Liver (tissue), 9 donors: ENCODE data around the gene KRT36. TPM values are rescaled to one million over a fixed set of nuclear protein-coding genes. Genes with fewer than 3 reads are reported as not detected.

Experiments
- DNase-seq: peaks from one replicate; pipeline ENCODE4 v3.0.0-alpha.2; 2017; ENCODE audit warnings: low spot score
- H3K27ac ChIP-seq, 2 donors: one replicate each; pipeline ENCODE4 v1.7.0; 2013; ENCODE audit warnings: inconsistent platforms in 2 of 2, low read length in 2 of 2, control low read depth in 1 of 2, low read depth in 1 of 2, mild to moderate bottlenecking in 1 of 2
- H3K27me3 ChIP-seq, 4 donors: one replicate each; pipeline versions ENCODE4 v1.6.1 to v1.7.0; 2013; ENCODE audit warnings: low read length in 3 of 4, inconsistent platforms in 1 of 4, mild to moderate bottlenecking in 1 of 4, moderate library complexity in 1 of 4; ENCODE audit not compliant: control insufficient read depth in 4 of 4, insufficient read depth in 4 of 4
- H3K36me3 ChIP-seq, 4 donors: one replicate each; pipeline versions ENCODE4 v1.6.1 to v1.7.0; 2013; ENCODE audit warnings: low read length in 3 of 4, mild to moderate bottlenecking in 3 of 4, low read depth in 1 of 4, moderate library complexity in 1 of 4; ENCODE audit not compliant: control insufficient read depth in 4 of 4, insufficient read depth in 3 of 4
- H3K4me1 ChIP-seq, 4 donors: one replicate each; pipeline versions ENCODE4 v1.6.1 to v1.7.0; 2013; ENCODE audit warnings: low read length in 3 of 4, mild to moderate bottlenecking in 3 of 4, moderate library complexity in 1 of 4; ENCODE audit not compliant: control insufficient read depth in 4 of 4, insufficient read depth in 4 of 4
- H3K4me3 ChIP-seq, 3 donors: one replicate each; pipeline versions ENCODE4 v1.6.1 to v1.7.0; 2013; ENCODE audit warnings: low read length in 3 of 3, control low read depth in 1 of 3, low read depth in 1 of 3, mild to moderate bottlenecking in 1 of 3
- H3K9ac ChIP-seq, 2 donors: one replicate each; pipeline ENCODE4 v1.7.0; 2013; ENCODE audit warnings: low read length in 2 of 2, mild to moderate bottlenecking in 2 of 2, moderate library complexity in 2 of 2, control low read depth in 1 of 2, low read depth in 1 of 2
- H3K9me3 ChIP-seq, 4 donors: one replicate each; pipeline versions ENCODE4 v1.6.1 to v1.7.0; 2013; ENCODE audit warnings: low read length in 3 of 4; ENCODE audit not compliant: control insufficient read depth in 4 of 4
- ATF3 ChIP-seq: IDR thresholded peaks from 2 replicates; pipeline ENCODE4 v1.6.1; 2016; ENCODE audit warnings: antibody characterized with exemption
- CTCF ChIP-seq: fragments of 150-350 bp; IDR thresholded peaks from 2 replicates; pipeline ENCODE4 v1.5.1; 2017; ENCODE audit warnings: improper control_type of control experiment, low read depth, low read length; ENCODE audit not compliant: missing input control
- EGR1 ChIP-seq, 2 donors: IDR thresholded peaks; 2 replicates each; pipeline ENCODE4 v1.6.1; 2016 to 2018; ENCODE audit warnings: antibody characterized with exemption in 2 of 2, low read depth in 2 of 2
- FOXA1 ChIP-seq: IDR thresholded peaks from 2 replicates; pipeline ENCODE4 v1.6.1; 2016; ENCODE audit warnings: antibody characterized with exemption
- FOXA2 ChIP-seq: IDR thresholded peaks from 2 replicates; pipeline ENCODE4 v1.6.1; 2016; ENCODE audit warnings: antibody characterized with exemption
- GABPA ChIP-seq, 2 donors: IDR thresholded peaks in 1 of 2; conservative IDR thresholded peaks in 1 of 2; 2 replicates each; pipeline ENCODE4 v1.6.1; 2016; ENCODE audit warnings: antibody characterized with exemption in 2 of 2, mild to moderate bottlenecking in 1 of 2, moderate library complexity in 1 of 2
- HNF4A ChIP-seq, 2 donors: conservative IDR thresholded peaks; 2 replicates each; pipeline ENCODE4 v1.6.1; 2016; ENCODE audit warnings: antibody characterized with exemption in 2 of 2, mild to moderate bottlenecking in 2 of 2
- HNF4G ChIP-seq: IDR thresholded peaks from 2 replicates; pipeline ENCODE4 v1.6.1; 2016; ENCODE audit warnings: antibody characterized with exemption
- JUND ChIP-seq, 2 donors: IDR thresholded peaks; 2 replicates each; pipeline ENCODE4 v1.6.1; 2016; ENCODE audit warnings: antibody characterized with exemption in 2 of 2
- MAX ChIP-seq: IDR thresholded peaks from 2 replicates; pipeline ENCODE4 v1.6.1; 2016; ENCODE audit warnings: antibody characterized with exemption
- NR2F2 ChIP-seq: IDR thresholded peaks from 2 replicates; pipeline ENCODE4 v1.6.1; 2016; ENCODE audit warnings: antibody characterized with exemption
- RAD21 ChIP-seq, 2 donors: IDR thresholded peaks; 2 replicates each; pipeline ENCODE4 v1.6.1; 2016; ENCODE audit warnings: antibody characterized with exemption in 2 of 2, mild to moderate bottlenecking in 2 of 2
- REST ChIP-seq: IDR thresholded peaks from 2 replicates; pipeline ENCODE4 v1.6.1; 2016; ENCODE audit warnings: antibody characterized with exemption, mild to moderate bottlenecking
- RXRA ChIP-seq, 2 donors: IDR thresholded peaks; 2 replicates each; pipeline ENCODE4 v1.6.1; 2017 to 2018; ENCODE audit warnings: antibody characterized with exemption in 2 of 2, mild to moderate bottlenecking in 1 of 2
- SP1 ChIP-seq: IDR thresholded peaks from 2 replicates; pipeline ENCODE4 v1.6.1; 2018; ENCODE audit warnings: antibody characterized with exemption, mild to moderate bottlenecking
- TAF1 ChIP-seq: conservative IDR thresholded peaks from 2 replicates; pipeline ENCODE4 v1.6.1; 2016; ENCODE audit warnings: antibody characterized with exemption, mild to moderate bottlenecking
- YY1 ChIP-seq: IDR thresholded peaks from 2 replicates; pipeline ENCODE4 v1.6.1; 2016; ENCODE audit warnings: antibody characterized with exemption, mild to moderate bottlenecking
- ZBTB33 ChIP-seq: IDR thresholded peaks from 2 replicates; pipeline ENCODE4 v1.6.1; 2016; ENCODE audit warnings: antibody characterized with exemption
- WGBS: extraction: QIAGEN DNeasy Blood & Tissue Kit; methylation state at CpG from one replicate; pipeline ENCODE4 v1.1.7; 2013; 5-methylcytosine and 5-hydroxymethylcytosine counted together
- polyA plus RNA-seq, 2 donors: library from polyadenylated mRNA; stranded (reverse) in 1 of 2; unstranded in 1 of 2; fragments of 200-250 nt in 1 of 2; fragments of >200 nt in 1 of 2; fragmentation: Nextera tagmentation in 1 of 2; extraction: Ambion mirVana in 1 of 2; gene quantifications; one replicate each; pipeline versions ENCODE4 v1.2.1 to v1.2.3, GENCODE V29; 2013 to 2015
- total RNA-seq, 2 donors: library from RNA; depleted of rRNA; stranded (reverse); fragments of >200 nt; gene quantifications; one replicate each; pipeline ENCODE4 v1.2.3, GENCODE V29; 2014
- donor health status: healthy.
- donor health status: healthy.
- donor health status: healthy.
- donor health status: healthy.
- donor health status: healthy.

The KRT36 gene
- total and polyA plus RNA-seq, 4 donors = 0.05 TPM; not detected in 3

GRCh38 chr17:41519501-41520224 lies 30.0 kb upstream of the KRT36 start:
- Histone ChIP-seq H3K9me3 (no peaks in the 10 kb centered on the region), H3K4me1 (no peaks in the 10 kb centered on the region), H3K27ac (no peak overlapping the region), H3K36me3 (no peaks in the 10 kb centered on the region), H3K27me3 (no peaks in the 10 kb centered on the region), H3K4me3 (no peak overlapping the region), H3K9ac (no peak overlapping the region)
- WGBS = 44% methylated on average over 11 of the region's 11 CpGs
- TF ChIP-seq YY1 (no peak), HNF4G (no peak), MAX (no peak), TAF1 (no peak), REST (no peak), RAD21 (IDR thresholded peaks at IDR 0.05) (no peak), FOXA2 (no peak), HNF4A (conservative IDR thresholded peaks at IDR 0.05) (no peak), ZBTB33 (no peak), FOXA1 (no peak), NR2F2 (no peak), RXRA (IDR thresholded peaks at IDR 0.05) (no peak), JUND (IDR thresholded peaks at IDR 0.05) (no peak), ATF3 (no peak), CTCF (no peak), SP1 (no peak), EGR1 (IDR thresholded peaks at IDR 0.05; ENCODE audit: low read depth in 2 of 2) (no peak), GABPA (IDR thresholded peaks at IDR 0.05 in 1 of 2, conservative IDR thresholded peaks at IDR 0.05 in 1 of 2) (no peak)
- DNase-seq = no peak
